Astrocyte of the hippocampus (primary cell): Measurements from ENCODE around the gene CCDC106.
A peak's percentile ranks its signal among the peaks of the same experiment; 100 is the strongest.

Experiments
- DNase-seq: peaks from one replicate; pipeline ENCODE4 v3.0.0; 2011; ENCODE audit warnings: low read depth, low spot score

Gene CCDC106

DNA sequence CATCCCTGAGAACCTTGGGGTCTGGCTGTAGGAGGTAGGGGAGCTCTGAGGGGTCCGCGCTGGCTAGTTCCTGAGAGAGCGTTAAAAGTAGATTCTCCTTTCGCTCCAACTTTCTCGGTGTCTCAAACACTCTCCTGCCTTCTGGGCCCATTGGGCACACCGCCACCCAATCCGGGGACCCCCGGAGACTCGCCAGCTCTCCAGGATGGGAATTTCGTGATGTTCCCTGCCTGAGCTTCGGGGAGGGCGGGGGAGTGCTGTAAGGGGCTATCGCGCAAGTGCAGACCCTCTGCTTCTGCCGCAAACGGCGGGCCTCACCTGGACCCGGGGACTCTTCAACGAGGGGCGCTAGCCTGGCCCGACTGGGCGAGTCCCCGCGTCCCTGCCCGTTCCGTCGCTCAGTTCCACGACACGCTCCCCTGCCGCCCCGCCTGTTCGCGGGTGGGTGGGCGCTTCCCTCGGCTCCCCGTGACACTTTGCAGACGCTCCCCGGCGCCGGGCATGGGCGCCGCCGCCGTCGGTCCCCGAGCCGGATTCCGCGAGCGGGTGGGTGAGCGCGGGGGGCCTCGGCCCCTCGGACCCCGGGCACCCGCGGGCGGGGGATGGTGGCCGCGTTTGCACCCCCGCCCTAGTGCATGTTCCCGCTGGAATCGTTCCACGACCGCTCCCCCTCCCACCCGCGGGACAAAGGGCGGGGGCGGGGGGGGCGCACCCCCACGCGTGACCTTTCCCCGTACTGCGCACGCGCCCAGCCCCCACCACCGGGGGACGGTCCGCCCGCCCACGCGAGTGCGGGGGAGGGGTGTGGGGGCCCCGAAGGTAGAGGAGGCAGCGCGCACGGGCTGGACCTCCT lies at the start of gene CCDC106:
Gene CCDC106, plus strand, starts transcription at position 481 of the 853 bp plus-strand sequence. CDS start 835 bp downstream, outside the sequence.
- peak; percentile 90 for DNase-seq

DNA sequence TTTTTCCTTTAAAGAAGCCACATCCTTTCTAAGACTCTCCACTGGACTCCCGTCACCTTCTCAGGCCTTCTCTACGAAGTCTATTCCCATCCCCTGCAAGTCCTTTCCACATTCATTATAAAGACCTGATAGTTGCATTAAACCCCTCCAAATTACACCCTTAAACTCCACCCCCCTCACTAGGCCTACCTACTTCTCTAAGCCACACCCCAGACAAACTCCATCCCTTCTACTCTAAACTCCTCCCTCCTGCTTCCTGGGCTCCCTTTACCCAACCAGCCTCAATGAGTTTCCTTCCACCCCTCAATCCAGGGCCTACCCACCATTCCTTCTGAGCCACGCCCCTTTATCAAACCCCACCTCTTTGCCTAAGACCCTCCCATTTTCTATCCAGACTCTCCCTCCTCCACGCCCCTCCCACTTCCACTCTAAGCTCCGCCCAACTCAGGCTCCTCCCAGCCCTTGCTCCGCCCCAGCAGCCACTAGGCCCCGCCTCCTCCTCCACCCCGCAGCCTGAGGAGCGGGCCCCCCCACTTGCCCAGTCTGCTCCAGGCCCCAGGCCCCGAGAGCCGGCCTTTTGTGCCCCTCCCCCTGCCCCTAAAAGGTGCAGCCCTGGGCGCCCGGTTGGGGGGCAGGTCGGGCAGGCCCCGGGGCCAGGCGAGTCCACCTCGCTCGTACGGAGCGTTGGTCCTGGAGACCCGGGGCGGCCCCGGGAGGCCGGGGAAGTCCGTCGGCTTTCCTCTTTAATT lies 49.1 kb upstream of the CCDC106 start:
- peak; percentile 98 for DNase-seq

GRCh38 chr19:55599468-55599841 lies 48.6 kb upstream of the CCDC106 start, which contains the start of gene FIZ1:
Gene FIZ1, minus strand, starts transcription at chr19:55599517. Its CDS starts 1,652 bp downstream, at chr19:55597865.
- DNase-seq, result peak; percentile 99

GRCh38 chr19:55599842-55600661 lies 48.0 kb upstream of the CCDC106 start, which contains the start of gene ZNF524:
Gene ZNF524, plus strand, starts transcription at chr19:55600288. Its CDS starts 1,825 bp downstream, at chr19:55602113.
- peak; percentile 95 for DNase-seq

DNA sequence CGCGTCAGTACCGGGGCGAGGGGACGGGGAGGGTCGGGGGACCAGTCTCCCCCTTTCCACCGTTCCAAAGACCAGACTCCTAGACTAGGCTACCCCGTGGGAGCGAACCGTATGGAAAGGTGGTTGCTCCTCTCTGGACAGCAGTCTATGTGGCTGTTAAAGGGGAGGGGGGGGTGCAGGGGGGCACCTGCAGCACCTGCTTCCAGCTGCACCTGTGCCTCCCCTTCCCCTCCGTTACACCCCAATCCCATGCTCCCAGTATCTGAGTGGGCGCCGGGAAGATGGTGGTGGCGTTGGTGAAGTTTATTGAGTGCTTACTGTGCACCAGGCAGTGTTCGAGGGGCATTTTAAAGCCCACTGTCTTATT lies 47.4 kb upstream of the CCDC106 start:
- DNase-seq, result no peak

- no peak for DNase-seq
Observed at GRCh38 chr19:55601084-55601483, 46.9 kb upstream of the CCDC106 start.

DNA sequence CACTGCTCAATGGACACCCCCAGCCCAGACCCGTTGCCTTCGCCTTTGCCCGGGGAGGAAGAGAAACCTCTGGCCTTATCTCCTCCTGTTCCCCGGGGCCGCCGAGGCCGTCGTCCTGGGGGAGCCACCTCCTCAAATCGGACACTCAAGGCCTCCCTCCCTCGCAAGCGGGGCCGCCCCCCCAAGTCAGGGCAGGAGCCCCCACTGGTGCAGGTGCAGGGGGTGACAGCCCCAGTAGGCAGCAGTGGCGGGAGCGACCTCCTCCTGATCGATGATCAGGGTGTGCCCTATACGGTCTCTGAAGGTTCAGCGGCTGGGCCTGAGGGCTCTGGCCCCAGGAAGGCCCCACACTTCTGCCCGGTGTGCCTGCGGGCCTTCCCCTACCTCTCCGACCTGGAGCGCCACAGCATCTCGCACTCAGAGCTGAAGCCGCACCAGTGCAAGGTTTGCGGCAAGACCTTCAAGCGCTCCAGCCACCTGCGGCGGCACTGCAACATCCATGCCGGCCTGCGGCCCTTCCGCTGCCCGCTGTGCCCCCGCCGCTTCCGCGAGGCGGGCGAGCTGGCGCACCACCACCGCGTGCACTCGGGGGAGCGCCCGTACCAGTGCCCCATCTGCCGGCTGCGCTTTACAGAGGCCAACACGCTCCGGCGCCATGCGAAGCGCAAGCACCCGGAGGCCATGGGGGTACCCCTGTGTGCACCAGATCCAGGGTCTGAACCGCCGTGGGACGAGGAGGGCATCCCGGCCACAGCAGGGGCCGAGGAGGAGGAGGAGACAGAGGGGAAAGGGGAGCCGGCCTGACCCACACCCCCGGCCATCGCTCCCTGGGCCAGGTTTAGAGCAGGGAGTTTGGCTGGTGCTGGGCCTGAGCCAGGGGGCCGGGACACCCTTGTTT lies 45.7 kb upstream of the CCDC106 start:
- no peak for DNase-seq

DNA sequence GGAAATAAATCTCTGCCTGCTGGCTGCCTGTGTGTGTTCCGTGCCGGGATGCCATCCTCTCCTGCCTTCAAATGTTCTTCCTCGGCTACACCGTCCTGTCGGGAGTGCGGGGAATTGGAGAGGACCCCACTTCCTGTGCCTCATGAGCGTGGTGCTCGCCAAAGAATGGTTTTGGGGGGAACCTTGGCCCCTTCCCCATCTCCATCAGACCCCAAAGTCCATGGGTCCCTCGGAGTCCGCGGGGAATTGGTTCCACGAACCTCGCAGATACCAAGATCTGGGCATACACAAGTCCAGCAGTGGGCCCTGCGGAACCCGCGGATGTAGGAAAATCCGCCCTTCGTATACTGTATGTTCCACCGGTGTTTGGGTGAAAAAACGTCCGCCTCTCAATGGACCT lies 44.9 kb upstream of the CCDC106 start:
- DNase-seq, result no peak

- no peak for DNase-seq
Observed at GRCh38 chr19:55603581-55604292, 44.3 kb upstream of the CCDC106 start.

DNA sequence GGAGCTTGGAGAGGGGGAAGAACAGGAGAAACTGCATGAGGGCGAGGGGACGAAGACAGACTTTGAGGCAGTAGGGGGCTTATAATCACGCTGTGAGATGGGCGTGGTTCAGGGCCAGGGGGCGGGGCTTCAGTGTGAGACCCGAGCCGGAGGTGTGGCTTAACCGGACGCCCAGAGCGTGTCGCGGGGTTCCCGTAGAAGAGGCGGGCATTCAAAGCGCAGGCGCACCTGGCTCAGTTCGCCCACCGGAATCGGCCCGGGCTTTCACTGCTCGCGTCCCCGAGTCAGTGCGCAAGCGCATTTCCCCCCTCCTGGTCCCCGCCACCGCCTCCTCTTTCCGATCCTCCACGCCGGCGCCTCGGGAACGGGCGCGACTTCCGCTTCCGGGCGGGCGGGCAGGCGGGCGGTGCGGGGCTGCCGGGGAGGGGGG lies 42.8 kb upstream of the CCDC106 start:
- peak; percentile 99 for DNase-seq

GRCh38 chr19:55605637-55606470 lies 42.2 kb upstream of the CCDC106 start, which contains the start of gene ZNF865:
Gene ZNF865, plus strand, starts transcription at chr19:55605647. Its CDS starts 7,972 bp downstream, at chr19:55613619.
- peak; percentile 92 for DNase-seq

- no peak for DNase-seq
Observed at GRCh38 chr19:55606471-55606787, 41.6 kb upstream of the CCDC106 start.

- DNase-seq, result no peak
Observed at GRCh38 chr19:55606817-55607216, 41.2 kb upstream of the CCDC106 start.

GRCh38 chr19:55609326-55609725 lies 38.7 kb upstream of the CCDC106 start:
- no peak for DNase-seq

DNA sequence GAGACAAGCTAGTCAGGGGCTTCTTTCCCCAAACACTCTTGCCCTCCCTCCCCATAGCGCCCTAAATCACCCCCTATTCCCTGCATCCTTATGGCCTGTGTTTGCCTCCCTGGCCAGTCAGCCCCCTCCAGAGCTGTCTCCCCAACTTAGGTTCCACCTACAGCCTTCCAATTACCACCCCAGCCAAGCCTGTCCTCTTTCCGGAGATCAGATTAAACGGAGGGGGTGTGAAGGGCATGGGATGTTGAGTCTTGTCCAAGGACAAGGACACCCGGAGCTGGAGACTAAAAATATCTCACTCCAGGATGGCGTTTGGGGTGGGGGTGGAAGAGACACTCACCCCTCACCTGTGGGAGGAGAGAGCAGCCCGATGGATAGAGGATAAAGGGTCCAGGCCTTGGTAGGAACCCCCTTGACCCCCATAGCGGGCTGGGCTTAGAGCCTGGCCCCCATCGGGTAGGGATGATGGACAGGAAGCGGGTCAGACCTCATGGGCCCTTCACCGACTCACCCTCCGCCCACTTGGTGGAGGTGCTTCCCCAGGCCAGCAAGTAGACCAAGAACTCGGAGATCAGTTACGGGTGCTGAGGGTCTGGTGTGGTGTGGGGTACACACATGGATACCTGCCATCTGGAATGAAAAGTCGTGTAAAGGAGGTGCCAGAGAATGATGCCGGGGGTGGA lies 36.6 kb upstream of the CCDC106 start:
- DNase-seq, result no peak

DNA sequence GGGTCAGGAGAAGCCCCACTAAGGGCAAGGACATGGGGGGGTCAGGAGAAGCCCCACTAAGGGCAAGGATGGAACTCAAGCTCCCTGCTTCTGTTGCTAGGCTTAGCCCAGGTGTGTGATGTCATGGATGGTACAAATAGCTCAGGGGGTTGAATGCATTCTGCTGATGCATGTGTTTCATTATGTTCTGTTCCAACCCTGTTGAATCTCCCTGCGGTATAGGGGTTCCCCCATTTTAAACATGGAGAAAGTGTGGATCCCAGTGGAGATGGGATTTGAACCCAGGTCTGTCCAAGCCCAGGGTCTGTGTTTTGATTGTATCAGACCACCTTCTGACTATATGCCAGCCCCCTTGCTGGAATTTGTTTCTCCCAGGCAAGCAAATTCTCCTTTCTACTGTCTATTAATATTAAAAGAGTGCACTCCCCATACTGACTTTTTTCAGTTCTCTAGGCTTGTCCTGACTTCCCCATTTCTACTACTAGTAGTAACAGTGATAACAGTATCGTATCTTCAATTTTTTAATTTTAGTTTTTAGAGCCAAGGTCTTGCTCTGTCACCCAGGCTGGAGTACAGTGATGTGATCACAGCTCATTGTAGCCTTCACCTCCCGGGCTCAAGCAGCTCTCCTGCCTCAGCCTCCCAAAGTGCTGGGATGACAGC lies 35.9 kb upstream of the CCDC106 start:
- no peak for DNase-seq

DNA sequence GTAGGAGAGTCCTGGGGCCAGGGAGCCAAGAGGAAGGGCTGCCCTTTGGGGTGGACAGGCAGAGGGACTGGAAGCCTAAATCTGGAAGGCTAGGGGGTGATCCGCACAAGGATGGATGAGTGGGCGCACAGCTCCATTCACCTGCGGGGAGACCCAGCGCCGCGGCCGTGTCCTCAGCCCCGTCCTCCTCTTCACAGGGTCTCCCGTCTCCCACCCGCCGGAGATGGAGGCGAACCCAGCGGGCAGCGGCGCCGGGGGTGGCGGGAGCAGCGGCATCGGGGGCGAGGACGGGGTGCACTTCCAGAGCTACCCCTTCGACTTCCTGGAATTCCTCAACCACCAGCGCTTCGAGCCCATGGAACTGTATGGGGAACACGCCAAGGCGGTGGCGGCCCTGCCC lies 34.6 kb upstream of the CCDC106 start:
- DNase-seq, result no peak
